GM12878 (cell line): Measurements from ENCODE around the gene CDH4. TPM values are rescaled to one million over a fixed set of nuclear protein-coding genes. Genes with fewer than 3 reads are reported as not detected.

Source experiments
- ATAC-seq: fragments of 200-7000 bp; cut with Tn5 transposase; 3 replicates; pipeline ENCODE4 v1.9.1; 2020; ENCODE audit warnings: mild to moderate bottlenecking, moderate library complexity
- BruUV-seq: library from RNA; stranded (reverse); fragments of 400-500 nt; replicated peaks from 2 replicates; lab custom pipeline; 2021; lab: Mats Ljungman, UMichigan
- CTCF ChIA-PET: fragments of 300-600 bp; sonication (Branson Sonifier 250); formaldehyde crosslinking; extraction: SDS; loops from one replicate; lab custom pipeline; 2021; ENCODE audit warnings: inconsistent platforms; lab: Yijun Ruan, JAX
- POLR2A ChIA-PET: fragments of 350-600 bp; formaldehyde crosslinking; extraction: SDS; loops from one replicate; lab custom pipeline; 2021; ENCODE audit warnings: inconsistent platforms; lab: Charles Lee
- RAD21 ChIA-PET: fragments of 300-600 bp; sonication (Branson Sonifier 250); formaldehyde crosslinking; loops from one replicate; lab custom pipeline; 2023; ENCODE audit warnings: antibody characterized with exemption; ENCODE audit not compliant: unreplicated experiment; lab: Charles Lee
- SMC1A ChIA-PET: fragments of 300-600 bp; sonication (Branson Sonifier 250); formaldehyde crosslinking; loops from one replicate; lab custom pipeline; 2023; ENCODE audit not compliant: unreplicated experiment, uncharacterized antibody; lab: Charles Lee
- DNase-seq: peaks from one replicate; pipeline ENCODE4 v3.0.0-alpha.2; 2011; ENCODE audit warnings: low read depth, low spot score
- FAIRE-seq: peaks from 3 replicates; lab custom pipeline; 2011; peaks lifted over from hg19 to GRCh38; lab: Jason Lieb, UNC
- H2AFZ ChIP-seq: 2 replicates; pipeline ENCODE4 v1.6.0; 2011; ENCODE audit warnings: low read depth, low read length, control low read depth; ENCODE audit not compliant: control insufficient read depth
- H3K27ac ChIP-seq: 2 replicates; pipeline ENCODE4 v1.5.1; 2011; ENCODE audit warnings: control low read depth; ENCODE audit not compliant: control insufficient read depth, insufficient read depth
- H3K27me3 ChIP-seq, 2 experiments: replicated peaks in 1 of 2; 2 replicates each; pipeline versions ENCODE4 v1.6.0 to v1.6.1; 2011; ENCODE audit warnings: low read length in 1 of 2; ENCODE audit not compliant: control insufficient read depth in 2 of 2, insufficient read depth in 2 of 2
- H3K36me3 ChIP-seq, 2 experiments: 2 replicates each; pipeline ENCODE4 v1.5.1; 2011; ENCODE audit warnings: low read length in 1 of 2; ENCODE audit not compliant: control insufficient read depth in 2 of 2, insufficient read depth in 2 of 2
- H3K4me1 ChIP-seq: 2 replicates; pipeline ENCODE4 v1.6.1; 2011; ENCODE audit warnings: mild to moderate bottlenecking, low read length, moderate library complexity, mixed read lengths; ENCODE audit not compliant: control insufficient read depth, insufficient read depth
- H3K4me2 ChIP-seq: 2 replicates; pipeline ENCODE4 v1.6.0; 2011; ENCODE audit warnings: control low read depth; ENCODE audit not compliant: control insufficient read depth, insufficient read depth
- H3K4me3 ChIP-seq: fragments of 200-600 bp; sonication (generic); 2 replicates; pipeline ENCODE4 v1.5.1; 2016
- H3K79me2 ChIP-seq: 2 replicates; pipeline ENCODE4 v1.6.0; 2011; ENCODE audit warnings: low read length; ENCODE audit not compliant: control insufficient read depth, insufficient read depth
- H3K9ac ChIP-seq: 2 replicates; pipeline ENCODE4 v1.8.0; 2011; ENCODE audit warnings: low read length, control low read depth, mixed read lengths; ENCODE audit not compliant: control insufficient read depth, insufficient read depth
- H3K9me3 ChIP-seq: replicated peaks from 3 replicates; pipeline ENCODE4 v1.5.1; 2011; ENCODE audit warnings: mild to moderate bottlenecking, low read length; ENCODE audit not compliant: control insufficient read depth, insufficient read depth
- H4K20me1 ChIP-seq: 2 replicates; pipeline ENCODE4 v1.6.0; 2011; ENCODE audit not compliant: control insufficient read depth, insufficient read depth
- FOXK2 ChIP-seq: fragments of 450-650 bp; IDR thresholded peaks from 2 replicates; pipeline ENCODE4 v1.6.1; 2017; ENCODE audit warnings: mild to moderate bottlenecking, moderate library complexity
- IKZF2 ChIP-seq, 2 experiments: fragments of 450-650 bp; IDR thresholded peaks; 2 replicates each; pipeline ENCODE4 v1.6.1; 2017; ENCODE audit warnings: mild to moderate bottlenecking in 2 of 2, moderate library complexity in 2 of 2
- IRF5 ChIP-seq: fragments of 450-650 bp; IDR thresholded peaks from 2 replicates; pipeline ENCODE4 v1.6.1; 2017; ENCODE audit warnings: borderline replicate concordance
- JUND ChIP-seq: IDR thresholded peaks from 2 replicates; pipeline ENCODE4 v1.6.1; 2012; ENCODE audit warnings: low read depth, mild to moderate bottlenecking, low read length, improper control_type of control experiment, moderate library complexity
- KLF5 ChIP-seq: fragments of 450-650 bp; IDR thresholded peaks from 2 replicates; pipeline ENCODE4 v1.6.1; 2014; ENCODE audit warnings: mild to moderate bottlenecking; ENCODE audit not compliant: partially characterized antibody
- MXI1 ChIP-seq: fragments of 150-350 bp; IDR thresholded peaks from 2 replicates; pipeline ENCODE4 v1.6.1; 2011; ENCODE audit warnings: low read depth, mild to moderate bottlenecking, inconsistent platforms, low read length, improper control_type of control experiment
- POLR2AphosphoS5 ChIP-seq: IDR thresholded peaks from 2 replicates; pipeline ENCODE4 v1.6.1; 2011; ENCODE audit warnings: mild to moderate bottlenecking, low read length, inconsistent platforms
- TCF7 ChIP-seq: IDR thresholded peaks from 2 replicates; pipeline ENCODE4 v1.6.1; 2014; ENCODE audit warnings: antibody characterized with exemption, borderline replicate concordance
- ZBTB4 ChIP-seq: fragments of 450-650 bp; formaldehyde crosslinking; IDR thresholded peaks from 2 replicates; pipeline ENCODE4 v1.4.0; 2022; ENCODE audit warnings: mild to moderate bottlenecking, moderate library complexity
- ZNF207 ChIP-seq: fragments of 450-650 bp; IDR thresholded peaks from 2 replicates; pipeline ENCODE4 v1.6.1; 2014; ENCODE audit warnings: antibody characterized with exemption, mild to moderate bottlenecking, borderline replicate concordance
- WGBS: methylation state at CpG from one replicate; pipeline ENCODE4 v1.1.6; 2016; ENCODE audit warnings: low lambda C conversion rate; ENCODE audit not compliant: insufficient replicate concordance, insufficient coverage; ENCODE audit errors: missing lambda C conversion rate; 5-methylcytosine and 5-hydroxymethylcytosine counted together
- in situ Hi-C: fragments of 300-500 bp; cut with MboI; formaldehyde crosslinking; loops from 9 replicates; pipeline ENCODE4 v1.14.3; 2018; ENCODE audit warnings: mixed read lengths
- intact Hi-C: fragments of 100-400 bp; cut with micrococcal nuclease; formaldehyde crosslinking; loops from one replicate; pipeline ENCODE4 v1.14.2; 2022; ENCODE audit not compliant: unreplicated experiment
- polyA plus RNA-seq, 11 experiments: library from polyadenylated mRNA; depleted of rRNA in 4 of 11; unstranded in 6 of 11; stranded (reverse) in 5 of 11; fragments of >200 nt; fragmentation: Nextera tagmentation in 4 of 11; fragmentation: Illumina TruSeq in 1 of 11; extraction: Ambion mirVana in 4 of 11; extraction: Trizol in 1 of 11; gene quantifications; 1 replicate in 1 of 11; 2 replicates in 10 of 11; pipeline versions ENCODE4 v1.2.1 to v1.2.3, GENCODE V29; 2011 to 2016; ENCODE audit warnings: inconsistent platforms in 2 of 11, missing spikeins in 2 of 11, low read depth in 1 of 11
- total RNA-seq, 4 experiments: library from RNA; depleted of rRNA in 3 of 4; stranded (reverse); fragments of >200 nt in 3 of 4; fragmentation: Illumina TruSeq in 1 of 4; extraction: Trizol in 1 of 4; gene quantifications; 2 replicates each; pipeline versions ENCODE4 v1.2.1 to v1.2.3, GENCODE V29; 2013 to 2021
- TF ChIP-seq, protein P1 (sequence below): fragments of 450-650 bp; IDR thresholded peaks from 2 replicates; pipeline ENCODE4 v1.6.1; 2017; ENCODE audit warnings: antibody characterized with exemption, mild to moderate bottlenecking, moderate library complexity

The CDH4 gene
- total and polyA plus RNA-seq, 10 of the 15 experiments (the other 5 are each of a cell fraction or from before 2014, with no cell fraction given) = not detected

DNA sequence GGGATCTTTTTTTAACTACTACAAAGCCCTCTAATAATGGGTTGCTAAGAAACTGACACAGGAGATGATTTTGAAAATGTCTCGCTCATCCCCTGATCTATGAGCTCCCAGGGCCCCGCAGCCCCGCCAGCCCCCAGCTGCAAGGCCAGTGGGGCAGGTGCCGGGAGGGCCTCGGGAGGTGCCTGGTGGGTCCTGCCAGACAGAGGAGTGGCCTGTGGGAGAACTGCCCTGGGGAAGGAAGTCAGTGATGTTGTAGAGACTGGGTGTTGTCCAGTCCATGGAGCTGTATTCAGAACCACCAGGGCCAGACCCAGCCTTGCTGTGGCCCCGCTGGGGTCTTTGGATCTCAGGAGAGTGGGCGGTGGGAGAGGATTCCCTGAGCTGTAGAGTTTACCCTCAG, 554.9 kb downstream of the CDH4 start (continued):
- TF ChIP-seq, protein P1, sequence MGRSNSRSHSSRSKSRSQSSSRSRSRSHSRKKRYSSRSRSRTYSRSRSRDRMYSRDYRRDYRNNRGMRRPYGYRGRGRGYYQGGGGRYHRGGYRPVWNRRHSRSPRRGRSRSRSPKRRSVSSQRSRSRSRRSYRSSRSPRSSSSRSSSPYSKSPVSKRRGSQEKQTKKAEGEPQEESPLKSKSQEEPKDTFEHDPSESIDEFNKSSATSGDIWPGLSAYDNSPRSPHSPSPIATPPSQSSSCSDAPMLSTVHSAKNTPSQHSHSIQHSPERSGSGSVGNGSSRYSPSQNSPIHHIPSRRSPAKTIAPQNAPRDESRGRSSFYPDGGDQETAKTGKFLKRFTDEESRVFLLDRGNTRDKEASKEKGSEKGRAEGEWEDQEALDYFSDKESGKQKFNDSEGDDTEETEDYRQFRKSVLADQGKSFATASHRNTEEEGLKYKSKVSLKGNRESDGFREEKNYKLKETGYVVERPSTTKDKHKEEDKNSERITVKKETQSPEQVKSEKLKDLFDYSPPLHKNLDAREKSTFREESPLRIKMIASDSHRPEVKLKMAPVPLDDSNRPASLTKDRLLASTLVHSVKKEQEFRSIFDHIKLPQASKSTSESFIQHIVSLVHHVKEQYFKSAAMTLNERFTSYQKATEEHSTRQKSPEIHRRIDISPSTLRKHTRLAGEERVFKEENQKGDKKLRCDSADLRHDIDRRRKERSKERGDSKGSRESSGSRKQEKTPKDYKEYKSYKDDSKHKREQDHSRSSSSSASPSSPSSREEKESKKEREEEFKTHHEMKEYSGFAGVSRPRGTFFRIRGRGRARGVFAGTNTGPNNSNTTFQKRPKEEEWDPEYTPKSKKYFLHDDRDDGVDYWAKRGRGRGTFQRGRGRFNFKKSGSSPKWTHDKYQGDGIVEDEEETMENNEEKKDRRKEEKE = no peak

DNA sequence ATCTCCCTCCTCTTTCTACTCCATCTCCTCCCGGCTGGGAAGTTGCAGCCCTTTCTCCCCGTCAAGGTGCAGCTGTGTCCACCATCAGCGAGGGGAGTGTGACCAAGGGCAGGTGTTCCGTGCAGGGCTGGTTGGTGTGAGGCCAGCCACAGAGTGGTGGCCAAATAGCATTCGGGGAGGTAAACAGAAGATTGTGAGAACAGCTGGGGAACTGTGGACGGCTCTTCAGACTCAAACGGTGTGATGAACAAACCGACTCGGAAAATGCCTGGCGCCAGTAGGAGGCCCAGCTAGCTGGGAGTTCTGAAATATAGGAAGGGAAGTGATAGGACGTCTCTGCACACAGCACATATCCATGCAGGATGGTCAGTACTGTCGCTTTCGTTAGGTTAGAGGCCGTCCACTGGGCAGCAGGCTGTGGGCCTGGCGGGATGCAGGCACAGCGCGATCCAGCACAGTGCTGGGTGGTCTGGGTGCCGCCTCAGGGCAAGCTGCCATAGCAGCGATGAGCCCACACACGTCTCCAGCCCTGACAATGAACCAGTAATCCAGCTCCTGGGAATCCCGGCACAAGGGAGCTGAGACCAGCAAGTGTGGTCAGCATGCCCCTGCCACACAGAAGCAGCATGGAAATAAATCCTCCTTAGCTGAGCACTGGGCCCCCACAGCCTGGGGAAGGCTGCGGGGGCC, 555.6 kb downstream of the CDH4 start:
- no peak for ATAC-seq
- intact Hi-C loops = no loop called here
- in situ Hi-C loops = no loop called here
- RAD21 ChIA-PET = no interaction called here
- CTCF ChIA-PET = no interaction called here
- no peaks in the 10 kb centered on the region for H3K36me3 ChIP-seq
- POLR2A ChIA-PET = no interaction called here
- 36% methylated on average over 22 of the region's 22 CpGs for WGBS
- no peaks in the 10 kb centered on the region for H3K9me3 ChIP-seq
- SMC1A ChIA-PET = no interaction called here
- H3K9ac ChIP-seq = no peak overlapping the region
- H3K4me3 ChIP-seq = no peak overlapping the region
- no peak overlapping the region for H3K27ac ChIP-seq
- no peaks in the 10 kb centered on the region for H3K4me1 ChIP-seq
- no peak for FAIRE-seq
- no TSS peak for BruUV-seq
- H4K20me1 ChIP-seq = no peaks in the 10 kb centered on the region
- no peak overlapping the region for H2AFZ ChIP-seq
- no peak overlapping the region for H3K4me2 ChIP-seq
- TF ChIP-seq POLR2AphosphoS5 = no peak
- no peak for TF ChIP-seq TCF7
- no peak for TF ChIP-seq JUND
- TF ChIP-seq MXI1 = no peak
- TF ChIP-seq KLF5 = no peak
- TF ChIP-seq ZBTB4 (CRISPR knock-in tag) = no peak
- TF ChIP-seq ZNF207 = no peak
- no peak for TF ChIP-seq IKZF2 (IDR thresholded peaks at IDR 0.05)
- no peak for TF ChIP-seq FOXK2
- no peak for TF ChIP-seq IRF5
- H3K79me2 ChIP-seq = no peaks in the 10 kb centered on the region
- DNase-seq = no peak
- no peaks in the 10 kb centered on the region; a peak in 2 of 4 replicates for H3K27me3 ChIP-seq
